Measurements from ENCODE around the gene EPM2A.

GRCh38 chr6:145723646-145724045 is 11.7 kb downstream of the EPM2A start:
- TF ChIP-seq FOXM1 (IDR thresholded peaks at IDR 0.05; ENCODE audit: borderline replicate concordance) (no peak), SP1 (IDR thresholded peaks at IDR 0.05) (no peak), FOXK2 (IDR thresholded peaks at IDR 0.05) (no peak), LEF1 (IDR thresholded peaks at IDR 0.05; ENCODE audit: borderline replicate concordance) (no peak), TARDBP (IDR thresholded peaks at IDR 0.05) (no peak), BHLHE40 (IDR thresholded peaks at IDR 0.05; ENCODE audit: borderline replicate concordance) (no peak), L3MBTL2 (conservative IDR thresholded peaks at IDR 0.05) (no peak), ELF4 (IDR thresholded peaks at IDR 0.05) (no peak), SUZ12 (IDR thresholded peaks at IDR 0.05) (no peak), ARNT (IDR thresholded peaks at IDR 0.05) (no peak), FOXA1 (IDR thresholded peaks at IDR 0.05) (no peak), CTBP1 (IDR thresholded peaks at IDR 0.05; ENCODE audit: borderline replicate concordance) (no peak)
- TF ChIP-seq, protein P1, sequence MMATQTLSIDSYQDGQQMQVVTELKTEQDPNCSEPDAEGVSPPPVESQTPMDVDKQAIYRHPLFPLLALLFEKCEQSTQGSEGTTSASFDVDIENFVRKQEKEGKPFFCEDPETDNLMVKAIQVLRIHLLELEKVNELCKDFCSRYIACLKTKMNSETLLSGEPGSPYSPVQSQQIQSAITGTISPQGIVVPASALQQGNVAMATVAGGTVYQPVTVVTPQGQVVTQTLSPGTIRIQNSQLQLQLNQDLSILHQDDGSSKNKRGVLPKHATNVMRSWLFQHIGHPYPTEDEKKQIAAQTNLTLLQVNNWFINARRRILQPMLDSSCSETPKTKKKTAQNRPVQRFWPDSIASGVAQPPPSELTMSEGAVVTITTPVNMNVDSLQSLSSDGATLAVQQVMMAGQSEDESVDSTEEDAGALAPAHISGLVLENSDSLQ (IDR thresholded peaks at IDR 0.05): no peak

Measured in HEK293T (cell line).